Left lung (tissue), 10 donors: ENCODE measurements around the gene NMD3. TPM values are rescaled to one million over a fixed set of nuclear protein-coding genes. Genes with fewer than 3 reads are reported as not detected.

Experiments used
- ATAC-seq: fragments of 200-7000 bp; cut with Tn5 transposase; one replicate; pipeline ENCODE4 v1.9.1; 2020; ENCODE audit warnings: moderate library complexity
- DNase-seq, 4 donors: peaks; one replicate each; pipeline ENCODE4 v3.0.0-alpha.2; 2013 to 2020
- H3K27ac ChIP-seq, 2 donors: fragments of 200-600 bp; sonication (generic) in 1 of 2; one replicate each; pipeline versions ENCODE4 v1.5.0 to v1.8.0; 2020 to 2021
- H3K27me3 ChIP-seq, 2 donors: fragments of 200-600 bp; sonication (generic) in 1 of 2; one replicate each; pipeline versions ENCODE4 v1.5.0 to v1.8.0; 2020 to 2021
- H3K36me3 ChIP-seq, 2 donors: fragments of 200-600 bp; sonication (generic) in 1 of 2; one replicate each; pipeline versions ENCODE4 v1.5.0 to v1.8.0; 2020 to 2021
- H3K4me1 ChIP-seq, 2 donors: fragments of 200-600 bp; one replicate each; pipeline ENCODE4 v1.8.0; 2021
- H3K4me3 ChIP-seq, 2 donors: fragments of 200-600 bp; sonication (generic) in 1 of 2; one replicate each; pipeline versions ENCODE4 v1.5.0 to v1.8.0; 2020 to 2021; ENCODE audit warnings: mild to moderate bottlenecking in 1 of 2
- H3K9me3 ChIP-seq, 2 donors: fragments of 200-600 bp; sonication (generic) in 1 of 2; one replicate each; pipeline versions ENCODE4 v1.5.0 to v1.8.0; 2020 to 2021
- intact Hi-C, 2 donors: fragments of 100-400 bp; cut with DNase I; formaldehyde crosslinking; loops; one replicate each; pipeline versions ENCODE4 v1.11.2 to v1.14.2; 2022
- polyA plus RNA-seq, 6 donors: library from polyadenylated mRNA; unstranded; fragments of 120-200 nt; gene quantifications; one replicate each; pipeline ENCODE4 v1.2.1, GENCODE V29; 2013; ENCODE audit not compliant: insufficient read length in 6 of 6
- total RNA-seq, 2 donors: library from RNA; stranded (reverse); fragmentation: NEBNext Ultra II Directional; extraction: Animal tissue kit (Norgen Biotek cat#: 25700); gene quantifications; one replicate each; pipeline ENCODE4 v1.2.1, GENCODE V29; 2021
- TF ChIP-seq, protein P1 (sequence below), 2 donors: fragments of 200-600 bp; sonication (generic) in 1 of 2; IDR thresholded peaks; one replicate each; pipeline versions ENCODE4 v1.5.0 to v1.8.0; 2021; ENCODE audit warnings: antibody characterized with exemption in 2 of 2
- donor health status: DM: no; HTN: yes; CAD: no.
- donor health status: DM: no; HTN: no; CAD: no.

Gene NMD3
- total and polyA plus RNA-seq, 8 donors, result 44.8 to 62.2 (median 51.9) TPM

DNA sequence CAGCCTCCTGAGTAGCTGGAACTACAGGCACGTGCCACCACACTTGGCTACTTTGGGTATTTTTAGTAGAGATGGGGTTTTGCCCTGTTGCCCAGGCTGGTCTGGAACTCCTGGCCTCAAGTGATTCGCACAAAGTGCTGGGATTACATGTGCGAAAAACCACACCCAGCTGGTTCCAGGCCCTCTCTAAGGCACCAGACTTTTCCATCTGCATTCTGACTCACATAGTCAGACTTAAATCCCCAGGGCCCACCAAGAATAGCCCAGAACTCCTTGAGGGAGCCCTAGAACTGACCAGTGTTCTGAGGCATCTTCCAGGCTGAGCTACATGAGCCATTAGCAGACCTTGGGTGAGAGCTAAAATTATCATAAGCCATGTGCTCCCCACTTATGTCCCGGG is 68.1 kb downstream of the NMD3 start:
- DNase-seq (no peak), ATAC-seq (no peak)
- Histone ChIP-seq H3K36me3 (no peaks in the 10 kb centered on the region), H3K27ac (no peak overlapping the region), H3K4me1 (no peaks in the 10 kb centered on the region), H3K4me3 (no peak overlapping the region), H3K27me3 (no peaks in the 10 kb centered on the region), H3K9me3 (peaks cover 0 to 6% of the 10 kb centered on the region in 2 donors)
- intact Hi-C loops, result no loop called here
- TF ChIP-seq, protein P1, sequence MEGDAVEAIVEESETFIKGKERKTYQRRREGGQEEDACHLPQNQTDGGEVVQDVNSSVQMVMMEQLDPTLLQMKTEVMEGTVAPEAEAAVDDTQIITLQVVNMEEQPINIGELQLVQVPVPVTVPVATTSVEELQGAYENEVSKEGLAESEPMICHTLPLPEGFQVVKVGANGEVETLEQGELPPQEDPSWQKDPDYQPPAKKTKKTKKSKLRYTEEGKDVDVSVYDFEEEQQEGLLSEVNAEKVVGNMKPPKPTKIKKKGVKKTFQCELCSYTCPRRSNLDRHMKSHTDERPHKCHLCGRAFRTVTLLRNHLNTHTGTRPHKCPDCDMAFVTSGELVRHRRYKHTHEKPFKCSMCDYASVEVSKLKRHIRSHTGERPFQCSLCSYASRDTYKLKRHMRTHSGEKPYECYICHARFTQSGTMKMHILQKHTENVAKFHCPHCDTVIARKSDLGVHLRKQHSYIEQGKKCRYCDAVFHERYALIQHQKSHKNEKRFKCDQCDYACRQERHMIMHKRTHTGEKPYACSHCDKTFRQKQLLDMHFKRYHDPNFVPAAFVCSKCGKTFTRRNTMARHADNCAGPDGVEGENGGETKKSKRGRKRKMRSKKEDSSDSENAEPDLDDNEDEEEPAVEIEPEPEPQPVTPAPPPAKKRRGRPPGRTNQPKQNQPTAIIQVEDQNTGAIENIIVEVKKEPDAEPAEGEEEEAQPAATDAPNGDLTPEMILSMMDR (IDR thresholded peaks at IDR 0.05), result no peak

DNA sequence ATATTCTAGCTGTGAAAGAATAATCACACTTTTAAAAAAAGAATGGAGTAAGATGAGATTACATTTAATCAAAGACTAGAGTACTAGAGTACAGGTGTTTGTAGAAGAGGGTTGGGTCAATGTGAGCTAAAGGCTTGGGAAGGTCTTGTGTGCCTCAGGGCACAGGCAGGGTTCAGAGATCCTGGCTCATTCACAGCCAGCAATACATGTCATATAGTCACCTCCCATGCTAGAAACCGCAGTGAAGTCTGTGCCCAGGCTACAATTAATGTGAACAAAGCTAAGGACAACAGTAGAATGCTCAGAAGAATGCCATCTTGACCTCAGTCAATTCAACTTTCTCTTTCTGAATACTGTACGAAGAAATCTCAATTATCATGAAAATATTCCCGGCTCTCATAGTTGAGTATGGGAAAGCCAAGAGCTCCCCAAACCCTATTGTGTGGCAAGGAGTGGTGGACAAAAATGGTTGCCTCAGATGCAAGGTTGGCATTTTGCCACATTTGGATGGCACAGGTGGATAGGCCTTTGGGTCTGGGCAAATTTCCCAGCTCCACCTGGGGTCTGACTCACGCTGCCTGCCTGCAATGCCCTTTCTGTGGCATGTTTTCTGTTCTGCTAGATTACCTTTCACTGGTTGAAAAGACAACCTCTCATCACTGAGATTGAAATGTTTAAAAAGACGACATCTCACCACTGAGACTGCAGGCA is 70.2 kb downstream of the NMD3 start:
- no peaks in the 10 kb centered on the region for H3K36me3 ChIP-seq
- no peak for ATAC-seq
- H3K4me3 ChIP-seq, result no peak overlapping the region
- intact Hi-C loops, result no loop called here
- no peak overlapping the region for H3K27ac ChIP-seq
- DNase-seq, result no peak
- TF ChIP-seq, protein P1 (IDR thresholded peaks at IDR 0.05), result no peak
- H3K27me3 ChIP-seq, result no peaks in the 10 kb centered on the region
- no peaks in the 10 kb centered on the region for H3K4me1 ChIP-seq
- H3K9me3 ChIP-seq, result peaks cover 0 to 6% of the 10 kb centered on the region in 2 donors

DNA sequence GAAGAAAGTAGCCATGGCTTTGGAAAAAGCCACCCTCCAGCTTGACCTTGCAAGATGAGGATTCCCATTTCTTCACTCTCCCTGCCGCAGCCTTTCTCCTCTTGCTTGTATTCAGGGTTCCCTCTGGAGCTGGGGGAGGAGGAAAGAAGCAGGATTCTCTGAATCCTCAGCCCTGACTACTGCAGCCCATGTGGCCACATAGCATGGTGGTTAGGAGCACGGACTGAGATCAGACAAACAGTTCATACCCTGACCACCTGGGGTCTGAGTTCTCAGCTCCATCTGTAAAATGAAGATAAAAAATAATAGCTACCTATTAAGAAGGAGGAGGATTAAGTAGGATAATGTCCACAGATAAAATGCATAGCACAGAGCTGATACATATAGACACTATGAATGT is 72.3 kb downstream of the NMD3 start:
- intact Hi-C loops, result no loop called here
- no peak overlapping the region for H3K27ac ChIP-seq
- no peaks in the 10 kb centered on the region for H3K4me1 ChIP-seq
- H3K4me3 ChIP-seq, result no peak overlapping the region
- no peaks in the 10 kb centered on the region for H3K27me3 ChIP-seq
- no peaks in the 10 kb centered on the region for H3K36me3 ChIP-seq
- TF ChIP-seq, protein P1 (IDR thresholded peaks at IDR 0.05), result no peak
- no peak for ATAC-seq
- DNase-seq, result no peak
- H3K9me3 ChIP-seq, result peaks cover 0 to 13% of the 10 kb centered on the region in 2 donors

DNA sequence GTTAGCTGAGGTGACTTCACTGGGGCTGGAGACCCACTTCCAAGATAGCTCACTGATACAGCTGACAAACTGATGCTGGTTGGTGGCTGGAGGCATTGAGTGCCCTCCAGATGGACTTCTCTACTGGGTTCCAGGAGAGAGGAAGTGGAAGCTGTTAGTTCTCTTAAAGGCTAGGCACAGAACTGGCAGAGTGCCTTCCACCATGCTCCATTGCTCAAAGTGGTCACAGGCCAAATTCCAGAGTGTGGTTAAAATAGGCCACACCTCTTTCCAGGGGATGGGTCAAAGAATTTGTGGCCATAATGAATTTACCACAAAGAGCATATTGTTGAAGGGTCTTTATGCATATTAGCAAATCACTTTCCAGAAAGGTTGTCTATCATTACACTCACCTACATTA is 74.2 kb downstream of the NMD3 start:
- Histone ChIP-seq H3K27me3 (no peaks in the 10 kb centered on the region), H3K4me3 (no peak overlapping the region), H3K4me1 (no peaks in the 10 kb centered on the region), H3K27ac (no peak overlapping the region), H3K36me3 (no peaks in the 10 kb centered on the region), H3K9me3 (peaks cover 0 to 21% of the 10 kb centered on the region in 2 donors)
- TF ChIP-seq, protein P1 (IDR thresholded peaks at IDR 0.05), result no peak
- intact Hi-C loops, result no loop called here
- DNase-seq (no peak), ATAC-seq (no peak)

DNA sequence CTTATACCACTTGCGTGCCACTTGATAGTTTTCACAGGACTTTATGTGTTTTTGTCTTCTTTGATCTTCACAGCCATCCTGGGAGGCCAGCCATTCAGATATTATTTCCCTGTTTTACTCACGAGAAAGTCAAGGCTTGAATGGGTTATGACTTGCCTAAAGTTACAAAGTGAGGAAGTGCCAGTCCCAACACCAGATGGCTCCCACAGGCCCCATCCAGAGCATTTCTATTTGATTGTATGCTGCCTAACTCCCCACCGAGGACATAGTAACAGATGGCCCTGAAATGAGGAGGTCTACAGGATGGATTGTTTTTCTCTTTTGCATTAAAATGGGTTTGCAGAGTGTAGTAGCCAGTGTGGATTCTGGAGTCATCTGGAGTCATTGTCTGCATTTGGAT is 75.7 kb downstream of the NMD3 start:
- Histone ChIP-seq H3K4me3 (no peak overlapping the region), H3K4me1 (no peaks in the 10 kb centered on the region), H3K9me3 (peaks cover 0 to 21% of the 10 kb centered on the region in 2 donors), H3K27ac (no peak overlapping the region), H3K36me3 (no peaks in the 10 kb centered on the region), H3K27me3 (no peaks in the 10 kb centered on the region)
- intact Hi-C loops, result no loop called here
- no peak for DNase-seq
- TF ChIP-seq, protein P1 (IDR thresholded peaks at IDR 0.05), result no peak
- ATAC-seq, result no peak

Other genes starting within 250 kb of the NMD3 start
- gene B3GALNT1, start 116.0 kb upstream of the NMD3 start, total RNA-seq, result 10 to 100 TPM; 21.6 to 21.8 TPM
- 10 to 100 TPM; 25.0 to 30.8 (median 28.4) TPM for gene B3GALNT1, start 116.0 kb upstream of the NMD3 start, polyA plus RNA-seq
- not detected for gene SPTSSB, start 150.2 kb downstream of the NMD3 start, total RNA-seq
- gene SPTSSB, start 150.2 kb downstream of the NMD3 start, polyA plus RNA-seq, result 10 to 100 TPM in 3 of 6 donors, 1 to 10 TPM in 3; 1.7 to 17.7 (median 10.9) TPM